SK-N-SH (cell line): Measurements from ENCODE around the gene CCNG1. TPM values are rescaled to one million over a fixed set of nuclear protein-coding genes. Genes with fewer than 3 reads are reported as not detected.

Experiments used
- CTCF ChIA-PET: fragments of 300-600, 350-600 bp; formaldehyde crosslinking; extraction: SDS; loops from one replicate; lab custom pipeline; 2021; lab: Yijun Ruan, JAX
- POLR2A ChIA-PET: fragments of 350-600 bp; sonication (Branson Sonifier 250); formaldehyde crosslinking; extraction: SDS; loops from one replicate; lab custom pipeline; 2020; ENCODE audit warnings: antibody characterized with exemption, inconsistent platforms; lab: Yijun Ruan, JAX
- DNase-seq: peaks from one replicate; pipeline ENCODE4 v3.0.0; 2012
- H2AFZ ChIP-seq: fragments of 200-600 bp; sonication (generic); 2 replicates; pipeline ENCODE4 v1.8.1; 2016; ENCODE audit warnings: antibody characterized with exemption, mild to moderate bottlenecking, low read depth
- H3F3A ChIP-seq: fragments of 200-600 bp; sonication (generic); replicated peaks from 2 replicates; pipeline ENCODE3; 2016; ENCODE audit warnings: antibody characterized with exemption, mild to moderate bottlenecking; ENCODE audit not compliant: insufficient read depth
- H3K27ac ChIP-seq, 2 experiments: fragments of 200-500 bp in 1 of 2; fragments of 200-600 bp in 1 of 2; sonication (Bioruptor generic) in 1 of 2; sonication (generic), shearing (Covaris generic) in 1 of 2; 2 replicates each; pipeline versions ENCODE4 v1.5.1 to v1.6.1; 2014 to 2016; ENCODE audit warnings: low read depth in 2 of 2, inconsistent platforms in 1 of 2, low read length in 1 of 2, mild to moderate bottlenecking in 1 of 2, mixed read lengths in 1 of 2
- H3K27me3 ChIP-seq: fragments of 200-600 bp; sonication (generic), shearing (Covaris generic); 2 replicates; pipeline ENCODE4 v1.6.1; 2016; ENCODE audit warnings: mixed run types; ENCODE audit not compliant: insufficient read depth
- H3K36me3 ChIP-seq, 2 experiments: fragments of 200-500 bp in 1 of 2; fragments of 200-600 bp in 1 of 2; sonication (Bioruptor generic) in 1 of 2; sonication (generic) in 1 of 2; replicated peaks in 1 of 2; 2 replicates each; pipeline versions ENCODE3 to v1.5.1; 2014 to 2016; ENCODE audit warnings: low read length in 1 of 2, mild to moderate bottlenecking in 1 of 2; ENCODE audit not compliant: insufficient read depth in 2 of 2, control insufficient read depth in 1 of 2
- H3K4me1 ChIP-seq, 2 experiments: fragments of 200-500 bp in 1 of 2; fragments of 200-600 bp in 1 of 2; sonication (Bioruptor generic) in 1 of 2; sonication (generic), shearing (Covaris generic) in 1 of 2; 2 replicates each; pipeline versions ENCODE4 v1.5.1 to v1.6.1; 2014 to 2016; ENCODE audit warnings: low read depth in 1 of 2, low read length in 1 of 2, mixed run types in 1 of 2; ENCODE audit not compliant: insufficient read depth in 2 of 2, control insufficient read depth in 1 of 2
- H3K4me2 ChIP-seq: fragments of 200-600 bp; sonication (generic), shearing (Covaris generic); 2 replicates; pipeline ENCODE4 v1.6.1; 2017; ENCODE audit warnings: mixed run types
- H3K4me3 ChIP-seq, 2 experiments: fragments of 200-500 bp in 1 of 2; fragments of 200-600 bp in 1 of 2; sonication (Bioruptor generic) in 1 of 2; sonication (generic), shearing (Covaris generic) in 1 of 2; 2 replicates each; pipeline versions ENCODE4 v1.5.1 to v1.8.1; 2014 to 2016; ENCODE audit warnings: low read depth in 2 of 2, inconsistent platforms in 1 of 2, low read length in 1 of 2, mild to moderate bottlenecking in 1 of 2, mixed read lengths in 1 of 2, moderate library complexity in 1 of 2
- H3K79me2 ChIP-seq: fragments of 200-600 bp; sonication (generic); 2 replicates; pipeline ENCODE4 v1.8.1; 2017; ENCODE audit warnings: mild to moderate bottlenecking; ENCODE audit not compliant: insufficient read depth
- H3K9ac ChIP-seq: fragments of 200-600 bp; sonication (generic); 2 replicates; pipeline ENCODE4 v1.6.1; 2017; ENCODE audit warnings: mixed run types
- H3K9me2 ChIP-seq: fragments of 200-600 bp; sonication (generic); 2 replicates; pipeline ENCODE4 v1.6.1; 2017; ENCODE audit warnings: mixed run types
- H3K9me3 ChIP-seq: fragments of 200-600 bp; sonication (generic); 2 replicates; pipeline ENCODE4 v1.6.1; 2017; ENCODE audit warnings: mixed run types, mild to moderate bottlenecking, moderate library complexity
- H4K20me1 ChIP-seq: fragments of 200-600 bp; sonication (generic); 2 replicates; pipeline ENCODE4 v1.6.1; 2017; ENCODE audit warnings: mild to moderate bottlenecking, mixed run types; ENCODE audit not compliant: insufficient read depth
- CHD2 ChIP-seq: fragments of 150-350 bp; IDR thresholded peaks from 2 replicates; pipeline ENCODE4 v1.6.1; 2018; ENCODE audit warnings: low read length; ENCODE audit not compliant: partially characterized antibody
- EZH2phosphoT487 ChIP-seq: fragments of 200-600 bp; sonication (generic); IDR thresholded peaks from 2 replicates; pipeline ENCODE4 v1.6.1; 2017; ENCODE audit warnings: low read depth, mixed run types, mild to moderate bottlenecking, antibody characterized with exemption, moderate library complexity, borderline replicate concordance
- FOSL2 ChIP-seq: IDR thresholded peaks from 2 replicates; pipeline ENCODE4 v1.4.0; 2012; ENCODE audit warnings: low read depth, mild to moderate bottlenecking, moderate library complexity, borderline replicate concordance
- FOXM1 ChIP-seq: IDR thresholded peaks from 2 replicates; pipeline ENCODE4 v1.4.0; 2012; ENCODE audit warnings: low read depth, mild to moderate bottlenecking
- JUND ChIP-seq: IDR thresholded peaks from 2 replicates; pipeline ENCODE4 v1.4.0; 2012
- MEF2A ChIP-seq: IDR thresholded peaks from 2 replicates; pipeline ENCODE4 v1.4.0; 2012; ENCODE audit warnings: low read depth, borderline replicate concordance
- NFIC ChIP-seq: IDR thresholded peaks from 2 replicates; pipeline ENCODE4 v1.4.0; 2012; ENCODE audit warnings: borderline replicate concordance
- NRF1 ChIP-seq: IDR thresholded peaks from 2 replicates; pipeline ENCODE4 v1.6.1; 2012; ENCODE audit warnings: low read depth, mild to moderate bottlenecking, low read length
- POLR2AphosphoS5 ChIP-seq: IDR thresholded peaks from 2 replicates; pipeline ENCODE4 v1.6.1; 2012; ENCODE audit warnings: low read depth, low read length
- RAD21 ChIP-seq: IDR thresholded peaks from 2 replicates; pipeline ENCODE4 v1.6.1; 2012; ENCODE audit warnings: mild to moderate bottlenecking, low read length
- RCOR1 ChIP-seq: fragments of 150-350 bp; IDR thresholded peaks from 2 replicates; pipeline ENCODE4 v1.6.1; 2017; ENCODE audit warnings: antibody characterized with exemption, low read length
- RFX5 ChIP-seq: IDR thresholded peaks from 2 replicates; pipeline ENCODE4 v1.6.1; 2012; ENCODE audit warnings: mild to moderate bottlenecking, improper control_type of control experiment, low read length
- SIN3A ChIP-seq: IDR thresholded peaks from 2 replicates; pipeline ENCODE4 v1.6.1; 2012; ENCODE audit warnings: low read depth, mild to moderate bottlenecking, low read length, moderate library complexity, borderline replicate concordance
- TCF12 ChIP-seq: IDR thresholded peaks from 2 replicates; pipeline ENCODE4 v1.4.0; 2012
- TEAD4 ChIP-seq: IDR thresholded peaks from 2 replicates; pipeline ENCODE4 v1.4.0; 2012; ENCODE audit warnings: mild to moderate bottlenecking, borderline replicate concordance; ENCODE audit not compliant: insufficient read depth
- WGBS: methylation state at CpG from one replicate; pipeline ENCODE4 v1.1.6; 2017; ENCODE audit warnings: low lambda C conversion rate; 5-methylcytosine and 5-hydroxymethylcytosine counted together
- polyA plus RNA-seq, 3 experiments: library from polyadenylated mRNA; depleted of rRNA; stranded (reverse); fragments of >200 nt; gene quantifications; 2 replicates each; pipeline ENCODE4 v1.2.3, GENCODE V29; 2012
- TF ChIP-seq, protein P1 (sequence below): fragments of 200-600 bp; sonication (generic); IDR thresholded peaks from 2 replicates; pipeline ENCODE4 v1.6.1; 2017; ENCODE audit warnings: antibody characterized with exemption, mild to moderate bottlenecking, moderate library complexity
- TF ChIP-seq, protein P2 (sequence below): fragments of 150-350 bp; IDR thresholded peaks from 2 replicates; pipeline ENCODE4 v1.6.1; 2017; ENCODE audit warnings: antibody characterized with exemption, low read length, low read depth, borderline replicate concordance
- TF ChIP-seq, protein P3 (sequence below): IDR thresholded peaks from 2 replicates; pipeline ENCODE4 v1.4.0; 2012; ENCODE audit warnings: low read depth, borderline replicate concordance
- TF ChIP-seq, protein P4 (sequence below): IDR thresholded peaks from 2 replicates; pipeline ENCODE4 v1.4.0; 2012; ENCODE audit warnings: low read depth

Gene CCNG1
- polyA plus RNA-seq, 1 of the 3 experiments (the other 2 are of a cell fraction), result 49.0 TPM

DNA sequence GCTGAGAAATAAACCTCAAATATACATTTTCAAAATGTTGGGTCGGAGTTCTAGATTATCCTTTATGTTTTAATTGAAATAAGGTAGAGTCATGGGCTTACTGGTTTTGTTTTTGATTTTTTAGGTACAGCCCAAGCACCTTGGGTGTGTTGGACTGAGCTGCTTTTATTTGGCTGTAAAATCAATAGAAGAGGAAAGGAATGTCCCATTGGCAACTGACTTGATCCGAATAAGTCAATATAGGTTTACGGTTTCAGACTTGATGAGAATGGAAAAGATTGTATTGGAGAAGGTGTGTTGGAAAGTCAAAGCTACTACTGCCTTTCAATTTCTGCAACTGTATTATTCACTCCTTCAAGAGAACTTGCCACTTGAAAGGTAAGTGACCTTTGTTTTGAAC lies 3.6 kb downstream of the CCNG1 start:
- Histone ChIP-seq H3K9ac (no peak overlapping the region), H3K9me3 (no peaks in the 10 kb centered on the region), H3F3A (peaks cover 9% of the 10 kb centered on the region), H3K27ac (no peak overlapping the region), H3K9me2 (no peaks in the 10 kb centered on the region), H3K4me3 (no peak overlapping the region), H3K4me1 (peaks cover 12 to 16% of the 10 kb centered on the region in 2 experiments; a peak in 3 of 4 replicates), H3K79me2 (peaks cover 64% of the 10 kb centered on the region), H4K20me1 (peaks cover 37% of the 10 kb centered on the region), H2AFZ (no peak overlapping the region), H3K27me3 (no peaks in the 10 kb centered on the region), H3K36me3 (peaks cover 63 to 65% of the 10 kb centered on the region in 2 experiments), H3K4me2 (peak overlapping the region; percentile 49)
- TF ChIP-seq NRF1, result no peak
- TF ChIP-seq RAD21, result no peak
- TF ChIP-seq TCF12, result no peak
- no peak for TF ChIP-seq TEAD4
- TF ChIP-seq EZH2phosphoT487, result no peak
- no peak for TF ChIP-seq CHD2
- 95% methylated on average over 3 of the region's 3 CpGs for WGBS
- DNase-seq, result no peak
- POLR2A ChIA-PET, result interaction anchor here (1.7 kb wide), 1 partner anchor 19 kb away, joined by 4 read pairs; the partner anchor contains the start of genes HMMR and NUDCD2
- CTCF ChIA-PET, result interaction anchor here (5.8 kb wide), 1 partner anchor 33 kb away, joined by 21 read pairs; no protein-coding TSS in a partner anchor

DNA sequence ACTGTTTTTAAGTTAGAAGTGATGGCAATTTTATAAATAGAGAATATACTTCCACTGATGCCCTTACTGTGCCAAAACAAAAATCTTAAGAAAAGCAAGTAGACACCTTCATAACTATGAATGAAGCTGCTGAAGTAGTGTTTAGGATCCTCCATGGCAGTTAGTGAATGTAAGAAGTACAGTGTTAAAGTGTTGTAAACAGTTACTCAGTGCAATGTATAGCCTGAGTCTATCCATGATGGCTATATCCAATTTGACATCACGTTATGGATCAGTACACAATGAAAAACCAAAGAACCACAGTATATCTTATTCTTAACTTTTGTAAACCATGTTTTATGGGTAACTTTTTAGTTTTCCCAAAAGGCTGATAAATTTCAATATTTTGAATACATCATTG lies 7.1 kb downstream of the CCNG1 start:
- Histone ChIP-seq H3K9me3 (no peaks in the 10 kb centered on the region), H3F3A (peaks cover 36% of the 10 kb centered on the region), H3K79me2 (peaks cover 49% of the 10 kb centered on the region), H3K27me3 (no peaks in the 10 kb centered on the region), H3K4me2 (no peak overlapping the region), H3K36me3 (peaks cover 94 to 95% of the 10 kb centered on the region in 2 experiments), H3K27ac (no peak overlapping the region), H3K9me2 (no peaks in the 10 kb centered on the region), H4K20me1 (peaks cover 22% of the 10 kb centered on the region), H3K4me1 (peaks cover 5 to 7% of the 10 kb centered on the region in 2 experiments; a peak in 2 of 4 replicates), H3K4me3 (no peak overlapping the region), H2AFZ (no peak overlapping the region), H3K9ac (no peak overlapping the region)
- WGBS, result 100% methylated on average over 1 of the region's 1 CpG
- ChIA-PET POLR2A (interaction anchor here (0.9 kb wide), 1 partner anchor 16 kb away, joined by 3 read pairs; the partner anchor contains the start of genes HMMR and NUDCD2), CTCF (no interaction called here)
- DNase-seq, result no peak
- TF ChIP-seq, protein P1, sequence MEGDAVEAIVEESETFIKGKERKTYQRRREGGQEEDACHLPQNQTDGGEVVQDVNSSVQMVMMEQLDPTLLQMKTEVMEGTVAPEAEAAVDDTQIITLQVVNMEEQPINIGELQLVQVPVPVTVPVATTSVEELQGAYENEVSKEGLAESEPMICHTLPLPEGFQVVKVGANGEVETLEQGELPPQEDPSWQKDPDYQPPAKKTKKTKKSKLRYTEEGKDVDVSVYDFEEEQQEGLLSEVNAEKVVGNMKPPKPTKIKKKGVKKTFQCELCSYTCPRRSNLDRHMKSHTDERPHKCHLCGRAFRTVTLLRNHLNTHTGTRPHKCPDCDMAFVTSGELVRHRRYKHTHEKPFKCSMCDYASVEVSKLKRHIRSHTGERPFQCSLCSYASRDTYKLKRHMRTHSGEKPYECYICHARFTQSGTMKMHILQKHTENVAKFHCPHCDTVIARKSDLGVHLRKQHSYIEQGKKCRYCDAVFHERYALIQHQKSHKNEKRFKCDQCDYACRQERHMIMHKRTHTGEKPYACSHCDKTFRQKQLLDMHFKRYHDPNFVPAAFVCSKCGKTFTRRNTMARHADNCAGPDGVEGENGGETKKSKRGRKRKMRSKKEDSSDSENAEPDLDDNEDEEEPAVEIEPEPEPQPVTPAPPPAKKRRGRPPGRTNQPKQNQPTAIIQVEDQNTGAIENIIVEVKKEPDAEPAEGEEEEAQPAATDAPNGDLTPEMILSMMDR, result no peak
- TF ChIP-seq SIN3A (no peak), FOSL2 (no peak), RFX5 (no peak), POLR2AphosphoS5 (no peak), RCOR1 (no peak), MEF2A (no peak), RAD21 (no peak), NFIC (no peak), JUND (no peak), FOXM1 (no peak)
- TF ChIP-seq, protein P2, sequence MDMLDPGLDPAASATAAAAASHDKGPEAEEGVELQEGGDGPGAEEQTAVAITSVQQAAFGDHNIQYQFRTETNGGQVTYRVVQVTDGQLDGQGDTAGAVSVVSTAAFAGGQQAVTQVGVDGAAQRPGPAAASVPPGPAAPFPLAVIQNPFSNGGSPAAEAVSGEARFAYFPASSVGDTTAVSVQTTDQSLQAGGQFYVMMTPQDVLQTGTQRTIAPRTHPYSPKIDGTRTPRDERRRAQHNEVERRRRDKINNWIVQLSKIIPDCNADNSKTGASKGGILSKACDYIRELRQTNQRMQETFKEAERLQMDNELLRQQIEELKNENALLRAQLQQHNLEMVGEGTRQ, result no peak
- TF ChIP-seq, protein P3, sequence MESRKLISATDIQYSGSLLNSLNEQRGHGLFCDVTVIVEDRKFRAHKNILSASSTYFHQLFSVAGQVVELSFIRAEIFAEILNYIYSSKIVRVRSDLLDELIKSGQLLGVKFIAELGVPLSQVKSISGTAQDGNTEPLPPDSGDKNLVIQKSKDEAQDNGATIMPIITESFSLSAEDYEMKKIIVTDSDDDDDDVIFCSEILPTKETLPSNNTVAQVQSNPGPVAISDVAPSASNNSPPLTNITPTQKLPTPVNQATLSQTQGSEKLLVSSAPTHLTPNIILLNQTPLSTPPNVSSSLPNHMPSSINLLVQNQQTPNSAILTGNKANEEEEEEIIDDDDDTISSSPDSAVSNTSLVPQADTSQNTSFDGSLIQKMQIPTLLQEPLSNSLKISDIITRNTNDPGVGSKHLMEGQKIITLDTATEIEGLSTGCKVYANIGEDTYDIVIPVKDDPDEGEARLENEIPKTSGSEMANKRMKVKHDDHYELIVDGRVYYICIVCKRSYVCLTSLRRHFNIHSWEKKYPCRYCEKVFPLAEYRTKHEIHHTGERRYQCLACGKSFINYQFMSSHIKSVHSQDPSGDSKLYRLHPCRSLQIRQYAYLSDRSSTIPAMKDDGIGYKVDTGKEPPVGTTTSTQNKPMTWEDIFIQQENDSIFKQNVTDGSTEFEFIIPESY, result no peak
- TF ChIP-seq, protein P4, sequence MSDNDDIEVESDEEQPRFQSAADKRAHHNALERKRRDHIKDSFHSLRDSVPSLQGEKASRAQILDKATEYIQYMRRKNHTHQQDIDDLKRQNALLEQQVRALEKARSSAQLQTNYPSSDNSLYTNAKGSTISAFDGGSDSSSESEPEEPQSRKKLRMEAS, result no peak
